A549 (cell line): ENCODE data around the gene TPBGL. TPM values are rescaled to one million over a fixed set of nuclear protein-coding genes. Genes with fewer than 3 reads are reported as not detected.

Experiments used
- ATAC-seq, 2 experiments: fragments of 200-7000 bp in 1 of 2; fragments of >200 bp in 1 of 2; cut with Nextera tagmentation in 1 of 2; cut with Tn5 transposase in 1 of 2; 3 replicates each; pipeline versions ENCODE4 v1.8.0 to v1.9.1; 2018 to 2020; ENCODE audit warnings: mild to moderate bottlenecking in 1 of 2, moderate library complexity in 1 of 2
- CTCF ChIA-PET: fragments of 300-600 bp; sonication (Branson Sonifier 250); formaldehyde crosslinking; extraction: SDS; loops from one replicate; lab custom pipeline; 2021; ENCODE audit warnings: antibody characterized with exemption, inconsistent platforms; lab: Yijun Ruan, JAX
- POLR2A ChIA-PET: fragments of 350-600 bp; formaldehyde crosslinking; extraction: SDS; loops from one replicate; lab custom pipeline; 2021; ENCODE audit warnings: antibody characterized with exemption, inconsistent platforms; lab: Yijun Ruan, JAX
- DNase-seq, 2 experiments: peaks; one replicate each; pipeline versions ENCODE4 v3.0.0 to v3.0.0-alpha.2; 2011 to 2016; ENCODE audit warnings: low read depth in 1 of 2, low spot score in 1 of 2
- FAIRE-seq: peaks from 2 replicates; lab custom pipeline; 2011; peaks lifted over from hg19 to GRCh38; lab: Jason Lieb, UNC
- H3K27ac ChIP-seq, 2 experiments: fragments of >200 bp; sonication (Bioruptor Twin); formaldehyde crosslinking; 3 replicates each; pipeline ENCODE4 v1.5.1; 2016 to 2017
- H3K4me1 ChIP-seq: fragments of >200 bp; sonication (Bioruptor Twin); formaldehyde crosslinking; 3 replicates; pipeline ENCODE4 v1.6.1; 2016
- H3K4me2 ChIP-seq: fragments of >200 bp; sonication (Bioruptor Twin); formaldehyde crosslinking; 3 replicates; pipeline ENCODE4 v1.6.1; 2016
- H3K4me3 ChIP-seq: fragments of >200 bp; sonication (Bioruptor Twin); formaldehyde crosslinking; 3 replicates; pipeline ENCODE4 v1.5.1; 2016
- H3K9me3 ChIP-seq: fragments of >200 bp; sonication (Bioruptor Twin); formaldehyde crosslinking; 3 replicates; pipeline ENCODE4 v1.6.1; 2016
- ATOH8 ChIP-seq: fragments of 250-450 bp; sonication (Bioruptor Pico); IDR thresholded peaks from 2 replicates; pipeline ENCODE4 v1.5.0; 2020; ENCODE audit warnings: low read depth, mild to moderate bottlenecking, moderate library complexity
- CBX2 ChIP-seq: fragments of 200-600 bp; sonication (generic); IDR thresholded peaks from 2 replicates; pipeline ENCODE4 v1.6.1; 2016; ENCODE audit warnings: low read depth, mild to moderate bottlenecking, borderline replicate concordance
- CBX8 ChIP-seq: fragments of 200-600 bp; sonication (generic); IDR thresholded peaks from 2 replicates; pipeline ENCODE4 v1.6.1; 2016
- CHD2 ChIP-seq: fragments of 150-350 bp; IDR thresholded peaks from 2 replicates; pipeline ENCODE4 v1.6.1; 2014; ENCODE audit warnings: low read length; ENCODE audit not compliant: partially characterized antibody
- EHF ChIP-seq: fragments of 250-450 bp; sonication (Bioruptor Pico); IDR thresholded peaks from 2 replicates; pipeline ENCODE4 v1.5.0; 2020; ENCODE audit warnings: mild to moderate bottlenecking
- EHMT2 ChIP-seq: fragments of 200-600 bp; sonication (generic); IDR thresholded peaks from 2 replicates; pipeline ENCODE4 v1.6.1; 2016; ENCODE audit warnings: antibody characterized with exemption, low read depth, mild to moderate bottlenecking, moderate library complexity
- ELK1 ChIP-seq: fragments of 150-350 bp; IDR thresholded peaks from 2 replicates; pipeline ENCODE4 v1.6.1; 2014; ENCODE audit warnings: low read depth, mild to moderate bottlenecking, low read length
- ESRRA ChIP-seq: fragments of 150-350 bp; IDR thresholded peaks from 2 replicates; pipeline ENCODE4 v1.6.1; 2014; ENCODE audit warnings: mild to moderate bottlenecking, low read length, borderline replicate concordance
- FOSB ChIP-seq: fragments of 250-450 bp; sonication (Bioruptor Pico); IDR thresholded peaks from 2 replicates; pipeline ENCODE4 v1.5.0; 2020; ENCODE audit warnings: mild to moderate bottlenecking, moderate library complexity
- GATA3 ChIP-seq: IDR thresholded peaks from 2 replicates; pipeline ENCODE4 v1.6.1; 2012; ENCODE audit warnings: borderline replicate concordance
- JUN ChIP-seq, 2 experiments: fragments of >200 bp; sonication (Bioruptor Twin); formaldehyde crosslinking; IDR thresholded peaks; 2 replicates in 1 of 2; 3 replicates in 1 of 2; pipeline ENCODE4 v1.6.1; 2016 to 2017
- JUNB ChIP-seq: fragments of >200 bp; sonication (Bioruptor Twin); formaldehyde crosslinking; IDR thresholded peaks from 2 replicates; pipeline ENCODE4 v1.6.1; 2016
- MAFK ChIP-seq: fragments of 450-650 bp; IDR thresholded peaks from 2 replicates; pipeline ENCODE4 v1.6.1; 2014; ENCODE audit not compliant: partially characterized antibody
- NFE2L2 ChIP-seq: fragments of 150-350 bp; conservative IDR thresholded peaks from 2 replicates; pipeline ENCODE4 v1.6.1; 2014; ENCODE audit warnings: low read length
- POLR2A ChIP-seq: IDR thresholded peaks from 2 replicates; pipeline ENCODE4 v1.6.1; 2012; ENCODE audit warnings: mild to moderate bottlenecking, low read length
- RAD21 ChIP-seq, 2 experiments: fragments of >200 bp in 1 of 2; sonication (Bioruptor Twin) in 1 of 2; formaldehyde crosslinking in 1 of 2; IDR thresholded peaks in 1 of 2; conservative IDR thresholded peaks in 1 of 2; 2 replicates in 1 of 2; 3 replicates in 1 of 2; pipeline ENCODE4 v1.6.1; 2012 to 2018; ENCODE audit warnings: inconsistent platforms in 1 of 2
- RCOR1 ChIP-seq: fragments of 150-350 bp; IDR thresholded peaks from 2 replicates; pipeline ENCODE4 v1.6.1; 2014; ENCODE audit warnings: antibody characterized with exemption, low read length, low read depth
- RFX5 ChIP-seq: fragments of 450-650 bp; IDR thresholded peaks from 2 replicates; pipeline ENCODE4 v1.7.1; 2014; ENCODE audit warnings: antibody characterized with exemption, mild to moderate bottlenecking, moderate library complexity
- TP53 ChIP-seq: fragments of 250-450 bp; sonication (Bioruptor Pico); IDR thresholded peaks from 2 replicates; pipeline ENCODE4 v1.5.0; 2021; ENCODE audit warnings: mild to moderate bottlenecking, moderate library complexity
- USF2 ChIP-seq: fragments of 450-650 bp; IDR thresholded peaks from 2 replicates; pipeline ENCODE4 v1.6.1; 2014; ENCODE audit warnings: antibody characterized with exemption
- WGBS: methylation state at CpG from one replicate; pipeline ENCODE4 v1.1.6; 2017; ENCODE audit errors: missing lambda C conversion rate; 5-methylcytosine and 5-hydroxymethylcytosine counted together
- polyA plus RNA-seq, 4 experiments: library from polyadenylated mRNA; depleted of rRNA in 3 of 4; stranded (reverse); fragments of >200 nt; fragmentation: RNase III in 1 of 4; extraction: RNeasy Plus Mini Kit Qiagen cat#74134 plus additional on column Dnase treatment in 1 of 4; gene quantifications; 2 replicates in 3 of 4; 3 replicates in 1 of 4; pipeline ENCODE4 v1.2.3, GENCODE V29; 2011 to 2017
- TF ChIP-seq, protein P1 (sequence below): fragments of >200 bp; sonication (Bioruptor Twin); formaldehyde crosslinking; IDR thresholded peaks from 3 replicates; pipeline ENCODE4 v1.6.1; 2016
- TF ChIP-seq, protein P2 (sequence below): IDR thresholded peaks from 2 replicates; pipeline ENCODE4 v1.6.1; 2012
- TF ChIP-seq, protein P3 (sequence below): fragments of >200 bp; sonication (Bioruptor Twin); formaldehyde crosslinking; IDR thresholded peaks from 3 replicates; pipeline ENCODE4 v1.5.1; 2016
- TF ChIP-seq, protein P4 (sequence below): fragments of >200 bp; sonication (Bioruptor Twin); formaldehyde crosslinking; IDR thresholded peaks from 2 replicates; pipeline ENCODE4 v1.6.1; 2016

Gene TPBGL
- polyA plus RNA-seq, 2 of the 4 experiments (the other 2 are of a cell fraction) = 0.03 to 0.12 TPM

DNA sequence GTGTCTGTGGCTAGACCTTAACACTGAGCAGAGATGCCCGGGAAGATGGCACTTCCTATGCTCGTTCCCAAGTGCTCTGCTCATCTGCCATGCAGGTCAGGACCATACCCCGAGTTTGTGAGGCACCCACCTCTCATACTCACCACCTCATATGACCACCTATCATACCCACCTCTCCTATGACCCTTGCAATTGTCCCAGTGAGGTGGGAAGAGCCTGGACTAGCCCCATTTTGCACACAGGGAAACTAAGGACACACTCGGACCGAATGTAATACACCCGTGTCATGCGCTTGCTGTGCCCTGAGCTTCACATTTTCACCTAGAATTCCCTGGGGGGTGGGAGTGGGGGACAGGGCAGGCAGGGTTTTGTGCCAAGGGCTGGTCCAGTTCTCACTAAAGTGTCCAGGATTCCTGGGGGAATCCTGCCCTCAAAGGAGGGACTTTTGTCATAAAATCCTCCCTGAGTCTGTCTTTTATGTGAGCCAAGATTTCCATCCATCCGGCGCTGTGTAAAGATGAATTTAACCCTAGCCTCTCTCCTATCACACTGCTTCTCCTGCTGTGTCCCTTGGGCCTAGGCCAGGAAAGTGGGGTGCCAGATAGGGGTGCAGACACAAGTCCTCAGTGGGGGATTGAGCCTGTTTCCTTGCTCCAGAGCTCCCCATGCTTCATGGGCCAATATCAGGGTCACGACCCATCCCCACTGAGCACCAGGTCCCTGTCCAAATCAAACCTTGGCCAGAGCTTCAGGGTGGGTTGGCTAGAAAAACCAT lies 20.0 kb downstream of the TPBGL start:
- CTCF ChIA-PET = interaction anchor here (0.6 to 9.7 kb wide), 9 partner anchors 11 to 409 kb away, joined by 3 to 77 read pairs (median 6); partner anchors contain the start of gene TPBGL
- peak in 1 of 2 experiments; percentile 31; a peak in 2 of 6 replicates for ATAC-seq
- peaks cover 9% of the 10 kb centered on the region; the same call in 1 of the 3 replicates for H3K4me1 ChIP-seq
- WGBS = 34% methylated on average over 10 of the region's 10 CpGs
- no peak for DNase-seq
- no peak overlapping the region for H3K4me2 ChIP-seq
- no peaks in the 10 kb centered on the region for H3K9me3 ChIP-seq
- no peak for FAIRE-seq
- H3K27ac ChIP-seq = no peak overlapping the region
- TF ChIP-seq ESRRA (no peak), GATA3 (no peak), EHMT2 (no peak), ELK1 (no peak), TP53 (no peak), EHF (CRISPR knock-in tag) (no peak), ATOH8 (CRISPR knock-in tag) (no peak)
- TF ChIP-seq, protein P1, sequence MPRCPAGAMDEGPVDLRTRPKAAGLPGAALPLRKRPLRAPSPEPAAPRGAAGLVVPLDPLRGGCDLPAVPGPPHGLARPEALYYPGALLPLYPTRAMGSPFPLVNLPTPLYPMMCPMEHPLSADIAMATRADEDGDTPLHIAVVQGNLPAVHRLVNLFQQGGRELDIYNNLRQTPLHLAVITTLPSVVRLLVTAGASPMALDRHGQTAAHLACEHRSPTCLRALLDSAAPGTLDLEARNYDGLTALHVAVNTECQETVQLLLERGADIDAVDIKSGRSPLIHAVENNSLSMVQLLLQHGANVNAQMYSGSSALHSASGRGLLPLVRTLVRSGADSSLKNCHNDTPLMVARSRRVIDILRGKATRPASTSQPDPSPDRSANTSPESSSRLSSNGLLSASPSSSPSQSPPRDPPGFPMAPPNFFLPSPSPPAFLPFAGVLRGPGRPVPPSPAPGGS = no peak
- no peak overlapping the region for H3K4me3 ChIP-seq
- POLR2A ChIA-PET = no interaction called here

DNA sequence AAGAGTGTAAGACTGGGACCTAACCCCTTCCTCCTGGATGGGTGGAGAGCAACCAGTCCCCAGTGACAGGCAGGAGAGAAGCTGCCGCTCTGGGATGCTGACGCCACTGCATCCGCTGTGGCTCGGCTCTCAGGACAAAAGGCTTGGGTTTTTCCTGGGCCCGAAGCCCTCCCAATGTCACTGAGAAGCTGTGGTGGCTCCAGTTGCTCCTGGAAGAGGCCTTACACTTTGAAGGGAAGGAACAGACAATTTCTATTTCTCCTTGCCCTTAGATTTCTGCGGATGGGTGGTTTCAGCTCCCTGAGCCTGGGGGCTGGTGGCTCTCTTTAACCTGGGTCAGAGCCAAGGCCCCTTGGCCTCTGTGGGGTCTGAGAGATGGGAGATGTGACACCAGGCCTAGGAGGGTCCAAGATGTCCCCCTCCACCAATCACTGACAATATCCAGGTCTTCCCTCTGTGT lies 21.4 kb downstream of the TPBGL start:
- FAIRE-seq (no peak), ATAC-seq (no peak), DNase-seq (no peak)
- CTCF ChIA-PET = interaction anchor here (1.0 to 9.7 kb wide), 7 partner anchors 9 to 239 kb away, joined by 3 to 77 read pairs (median 8); partner anchors contain the start of gene TPBGL
- POLR2A ChIA-PET = no interaction called here
- no peak overlapping the region for H3K27ac ChIP-seq
- WGBS = 92% methylated on average over 6 of the region's 6 CpGs
- no peaks in the 10 kb centered on the region for H3K9me3 ChIP-seq
- TF ChIP-seq USF2 (no peak), NFE2L2 (no peak), CBX2 (no peak), EHMT2 (no peak), RFX5 (no peak), MAFK (no peak), CBX8 (no peak), ATOH8 (CRISPR knock-in tag) (no peak), CHD2 (no peak), FOSB (CRISPR knock-in tag) (no peak), ELK1 (no peak), POLR2A (no peak), RAD21 (conservative IDR thresholded peaks at IDR 0.05 in 1 of 2, IDR thresholded peaks at IDR 0.05 in 1 of 2) (no peak), RCOR1 (no peak), JUN (IDR thresholded peaks at IDR 0.05) (no peak), JUNB (no peak)
- TF ChIP-seq, protein P2, sequence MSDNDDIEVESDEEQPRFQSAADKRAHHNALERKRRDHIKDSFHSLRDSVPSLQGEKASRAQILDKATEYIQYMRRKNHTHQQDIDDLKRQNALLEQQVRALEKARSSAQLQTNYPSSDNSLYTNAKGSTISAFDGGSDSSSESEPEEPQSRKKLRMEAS = no peak
- TF ChIP-seq, protein P3, sequence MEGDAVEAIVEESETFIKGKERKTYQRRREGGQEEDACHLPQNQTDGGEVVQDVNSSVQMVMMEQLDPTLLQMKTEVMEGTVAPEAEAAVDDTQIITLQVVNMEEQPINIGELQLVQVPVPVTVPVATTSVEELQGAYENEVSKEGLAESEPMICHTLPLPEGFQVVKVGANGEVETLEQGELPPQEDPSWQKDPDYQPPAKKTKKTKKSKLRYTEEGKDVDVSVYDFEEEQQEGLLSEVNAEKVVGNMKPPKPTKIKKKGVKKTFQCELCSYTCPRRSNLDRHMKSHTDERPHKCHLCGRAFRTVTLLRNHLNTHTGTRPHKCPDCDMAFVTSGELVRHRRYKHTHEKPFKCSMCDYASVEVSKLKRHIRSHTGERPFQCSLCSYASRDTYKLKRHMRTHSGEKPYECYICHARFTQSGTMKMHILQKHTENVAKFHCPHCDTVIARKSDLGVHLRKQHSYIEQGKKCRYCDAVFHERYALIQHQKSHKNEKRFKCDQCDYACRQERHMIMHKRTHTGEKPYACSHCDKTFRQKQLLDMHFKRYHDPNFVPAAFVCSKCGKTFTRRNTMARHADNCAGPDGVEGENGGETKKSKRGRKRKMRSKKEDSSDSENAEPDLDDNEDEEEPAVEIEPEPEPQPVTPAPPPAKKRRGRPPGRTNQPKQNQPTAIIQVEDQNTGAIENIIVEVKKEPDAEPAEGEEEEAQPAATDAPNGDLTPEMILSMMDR = no peak
- TF ChIP-seq, protein P4, sequence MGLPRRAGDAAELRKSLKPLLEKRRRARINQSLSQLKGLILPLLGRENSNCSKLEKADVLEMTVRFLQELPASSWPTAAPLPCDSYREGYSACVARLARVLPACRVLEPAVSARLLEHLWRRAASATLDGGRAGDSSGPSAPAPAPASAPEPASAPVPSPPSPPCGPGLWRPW = no peak
- no peak overlapping the region for H3K4me3 ChIP-seq
- H3K4me2 ChIP-seq = no peak overlapping the region
- H3K4me1 ChIP-seq = peaks cover 9% of the 10 kb centered on the region; the same call in 1 of the 3 replicates
